PC-3 (cell line): ENCODE measurements around the gene HSPB2.

Source experiments
- EZH2 ChIP-seq: fragments of 300-600 bp; sonication (generic); IDR thresholded peaks from one replicate; pipeline ENCODE4 v1.6.1; 2017; ENCODE audit warnings: antibody characterized with exemption, mild to moderate bottlenecking, low read length; ENCODE audit not compliant: unreplicated experiment
- EZH2phosphoT487 ChIP-seq: fragments of 300-600 bp; sonication (generic); IDR thresholded peaks from 2 replicates; pipeline ENCODE4 v1.6.1; 2018; ENCODE audit warnings: mild to moderate bottlenecking, antibody characterized with exemption, low read length, borderline replicate concordance
- TF ChIP-seq, protein P1 (sequence below): fragments of 300-600 bp; sonication (generic); conservative IDR thresholded peaks from 2 replicates; pipeline ENCODE4 v1.5.1; 2017; ENCODE audit warnings: antibody characterized with exemption, low read depth, mild to moderate bottlenecking, low read length

GRCh38 chr11:111960916-111961315, 48.4 kb downstream of the HSPB2 start:
- TF ChIP-seq, protein P1, sequence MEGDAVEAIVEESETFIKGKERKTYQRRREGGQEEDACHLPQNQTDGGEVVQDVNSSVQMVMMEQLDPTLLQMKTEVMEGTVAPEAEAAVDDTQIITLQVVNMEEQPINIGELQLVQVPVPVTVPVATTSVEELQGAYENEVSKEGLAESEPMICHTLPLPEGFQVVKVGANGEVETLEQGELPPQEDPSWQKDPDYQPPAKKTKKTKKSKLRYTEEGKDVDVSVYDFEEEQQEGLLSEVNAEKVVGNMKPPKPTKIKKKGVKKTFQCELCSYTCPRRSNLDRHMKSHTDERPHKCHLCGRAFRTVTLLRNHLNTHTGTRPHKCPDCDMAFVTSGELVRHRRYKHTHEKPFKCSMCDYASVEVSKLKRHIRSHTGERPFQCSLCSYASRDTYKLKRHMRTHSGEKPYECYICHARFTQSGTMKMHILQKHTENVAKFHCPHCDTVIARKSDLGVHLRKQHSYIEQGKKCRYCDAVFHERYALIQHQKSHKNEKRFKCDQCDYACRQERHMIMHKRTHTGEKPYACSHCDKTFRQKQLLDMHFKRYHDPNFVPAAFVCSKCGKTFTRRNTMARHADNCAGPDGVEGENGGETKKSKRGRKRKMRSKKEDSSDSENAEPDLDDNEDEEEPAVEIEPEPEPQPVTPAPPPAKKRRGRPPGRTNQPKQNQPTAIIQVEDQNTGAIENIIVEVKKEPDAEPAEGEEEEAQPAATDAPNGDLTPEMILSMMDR: no peak
- TF ChIP-seq EZH2phosphoT487 (no peak), EZH2 (no peak)
